GM12878 (cell line): ENCODE results near the gene KLHL36.

Experiments
- MYC ChIP-seq: IDR thresholded peaks from 2 replicates; pipeline ENCODE4 v1.6.1; 2011; ENCODE audit warnings: mild to moderate bottlenecking, low read length, moderate library complexity, inconsistent platforms; ENCODE audit not compliant: insufficient read depth, insufficient replicate concordance, insufficient read length, severe bottlenecking
- TF ChIP-seq, protein P1 (sequence below): IDR thresholded peaks from 2 replicates; pipeline ENCODE4 v1.6.1; 2012; ENCODE audit warnings: mild to moderate bottlenecking, low read depth, low read length
- TF ChIP-seq, protein P2 (sequence below), 3 experiments: IDR thresholded peaks in 2 of 3; conservative IDR thresholded peaks in 1 of 3; 2 replicates each; pipeline ENCODE4 v1.5.1; 2011; ENCODE audit warnings: low read depth in 3 of 3, low read length in 3 of 3, mild to moderate bottlenecking in 3 of 3, control low read depth in 2 of 3, moderate library complexity in 2 of 3, inconsistent platforms in 1 of 3, mixed read lengths in 1 of 3; ENCODE audit not compliant: control insufficient read depth in 2 of 3, insufficient read depth in 1 of 3; ENCODE audit errors: extremely low read depth in 1 of 3

DNA sequence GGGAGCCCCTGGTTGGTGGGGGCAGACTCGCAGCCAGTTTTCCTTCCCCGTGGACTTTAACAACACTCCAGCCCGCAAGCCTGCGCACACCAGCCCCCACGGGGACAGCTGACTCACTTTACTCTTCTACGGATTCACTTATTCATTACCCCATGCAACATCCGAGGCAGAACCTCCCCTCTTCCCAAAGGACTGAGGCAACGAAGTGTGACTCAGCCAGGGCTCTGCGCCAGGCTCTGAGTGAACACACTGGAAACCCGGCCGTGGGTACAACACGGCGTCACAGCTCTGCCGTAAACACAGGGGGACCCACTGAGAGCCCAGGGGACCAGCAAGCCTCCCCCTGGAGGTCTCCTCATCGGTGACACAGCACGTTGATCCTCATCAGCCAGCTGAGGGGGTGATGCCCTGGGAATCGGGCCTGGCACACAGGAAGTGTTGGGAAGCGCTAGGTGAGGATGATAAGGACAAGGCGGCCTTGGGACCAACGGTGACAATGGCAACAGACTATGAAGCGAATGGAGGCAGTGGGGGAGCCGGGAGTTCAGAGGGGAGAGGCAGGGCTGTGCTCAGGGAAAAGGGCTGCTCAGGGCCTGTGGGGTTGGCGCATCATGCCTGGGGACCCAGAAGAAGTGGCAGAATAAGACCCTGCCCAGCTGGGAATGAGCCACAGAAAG lies 45.0 kb upstream of the KLHL36 start:
- TF ChIP-seq, protein P1, sequence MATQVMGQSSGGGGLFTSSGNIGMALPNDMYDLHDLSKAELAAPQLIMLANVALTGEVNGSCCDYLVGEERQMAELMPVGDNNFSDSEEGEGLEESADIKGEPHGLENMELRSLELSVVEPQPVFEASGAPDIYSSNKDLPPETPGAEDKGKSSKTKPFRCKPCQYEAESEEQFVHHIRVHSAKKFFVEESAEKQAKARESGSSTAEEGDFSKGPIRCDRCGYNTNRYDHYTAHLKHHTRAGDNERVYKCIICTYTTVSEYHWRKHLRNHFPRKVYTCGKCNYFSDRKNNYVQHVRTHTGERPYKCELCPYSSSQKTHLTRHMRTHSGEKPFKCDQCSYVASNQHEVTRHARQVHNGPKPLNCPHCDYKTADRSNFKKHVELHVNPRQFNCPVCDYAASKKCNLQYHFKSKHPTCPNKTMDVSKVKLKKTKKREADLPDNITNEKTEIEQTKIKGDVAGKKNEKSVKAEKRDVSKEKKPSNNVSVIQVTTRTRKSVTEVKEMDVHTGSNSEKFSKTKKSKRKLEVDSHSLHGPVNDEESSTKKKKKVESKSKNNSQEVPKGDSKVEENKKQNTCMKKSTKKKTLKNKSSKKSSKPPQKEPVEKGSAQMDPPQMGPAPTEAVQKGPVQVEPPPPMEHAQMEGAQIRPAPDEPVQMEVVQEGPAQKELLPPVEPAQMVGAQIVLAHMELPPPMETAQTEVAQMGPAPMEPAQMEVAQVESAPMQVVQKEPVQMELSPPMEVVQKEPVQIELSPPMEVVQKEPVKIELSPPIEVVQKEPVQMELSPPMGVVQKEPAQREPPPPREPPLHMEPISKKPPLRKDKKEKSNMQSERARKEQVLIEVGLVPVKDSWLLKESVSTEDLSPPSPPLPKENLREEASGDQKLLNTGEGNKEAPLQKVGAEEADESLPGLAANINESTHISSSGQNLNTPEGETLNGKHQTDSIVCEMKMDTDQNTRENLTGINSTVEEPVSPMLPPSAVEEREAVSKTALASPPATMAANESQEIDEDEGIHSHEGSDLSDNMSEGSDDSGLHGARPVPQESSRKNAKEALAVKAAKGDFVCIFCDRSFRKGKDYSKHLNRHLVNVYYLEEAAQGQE, result no peak
- TF ChIP-seq, protein P2, sequence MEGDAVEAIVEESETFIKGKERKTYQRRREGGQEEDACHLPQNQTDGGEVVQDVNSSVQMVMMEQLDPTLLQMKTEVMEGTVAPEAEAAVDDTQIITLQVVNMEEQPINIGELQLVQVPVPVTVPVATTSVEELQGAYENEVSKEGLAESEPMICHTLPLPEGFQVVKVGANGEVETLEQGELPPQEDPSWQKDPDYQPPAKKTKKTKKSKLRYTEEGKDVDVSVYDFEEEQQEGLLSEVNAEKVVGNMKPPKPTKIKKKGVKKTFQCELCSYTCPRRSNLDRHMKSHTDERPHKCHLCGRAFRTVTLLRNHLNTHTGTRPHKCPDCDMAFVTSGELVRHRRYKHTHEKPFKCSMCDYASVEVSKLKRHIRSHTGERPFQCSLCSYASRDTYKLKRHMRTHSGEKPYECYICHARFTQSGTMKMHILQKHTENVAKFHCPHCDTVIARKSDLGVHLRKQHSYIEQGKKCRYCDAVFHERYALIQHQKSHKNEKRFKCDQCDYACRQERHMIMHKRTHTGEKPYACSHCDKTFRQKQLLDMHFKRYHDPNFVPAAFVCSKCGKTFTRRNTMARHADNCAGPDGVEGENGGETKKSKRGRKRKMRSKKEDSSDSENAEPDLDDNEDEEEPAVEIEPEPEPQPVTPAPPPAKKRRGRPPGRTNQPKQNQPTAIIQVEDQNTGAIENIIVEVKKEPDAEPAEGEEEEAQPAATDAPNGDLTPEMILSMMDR (IDR thresholded peaks at IDR 0.05 in 2 of 3, conservative IDR thresholded peaks at IDR 0.05 in 1 of 3; ENCODE audit: control insufficient read depth in 2 of 3, extremely low read depth in 1 of 3, insufficient read depth in 1 of 3, low read depth in 3 of 3, low read length in 3 of 3), result no peak
- no peak for TF ChIP-seq MYC
